ENCODE measurements around the gene RASGEF1B. TPM values are rescaled to one million over a fixed set of nuclear protein-coding genes. Genes with fewer than 3 reads are reported as not detected.

The RASGEF1B gene
- total and polyA plus RNA-seq, 2 donors (not counting 3 experiments of a cell fraction or from before 2014, with no cell fraction given) = not detected

DNA sequence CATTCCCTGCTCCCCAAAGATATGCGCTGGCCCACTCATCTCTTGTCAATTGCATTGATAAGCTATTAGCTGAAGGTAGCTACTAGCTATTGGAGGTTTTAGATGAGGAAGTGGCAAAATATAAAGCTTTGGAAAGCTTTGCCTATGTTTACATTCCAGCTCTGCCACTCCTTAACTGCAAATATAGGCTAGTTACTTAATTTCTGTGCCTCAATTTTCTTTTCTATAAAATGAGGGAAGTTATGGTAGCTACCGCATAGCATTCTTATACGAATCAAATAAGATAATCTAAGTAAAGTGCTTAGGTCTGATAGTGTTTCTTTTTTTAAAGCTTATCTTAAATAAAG lies 47.7 kb upstream of the RASGEF1B start:
- Histone ChIP-seq H3K9me1 (replicated peaks; ENCODE audit: control insufficient read depth, extremely low read depth, insufficient read depth, low read length) (no peaks in the 10 kb centered on the region), H3K4me1 (ENCODE audit: control insufficient read depth, extremely low read depth, insufficient read depth, low read length) (no peaks in the 10 kb centered on the region), H3K79me2 (ENCODE audit: control insufficient read depth, insufficient read depth, low read length) (no peaks in the 10 kb centered on the region), H2AFZ (ENCODE audit: low read depth, low read length) (no peak overlapping the region), H3K9ac (replicated peaks; ENCODE audit: extremely low read depth, insufficient read depth, low read length) (no peak overlapping the region), H4K20me1 (replicated peaks; ENCODE audit: control insufficient read depth, extremely low read depth, insufficient read depth, low read length) (no peaks in the 10 kb centered on the region), H3K4me3 (replicated peaks in 1 of 3; ENCODE audit: insufficient read depth in 1 of 3, low read depth in 1 of 3, low read length in 3 of 3) (no peak overlapping the region), H3K27me3 (ENCODE audit: control insufficient read depth in 2 of 2, insufficient read depth in 2 of 2, low read length in 2 of 2) (no peaks in the 10 kb centered on the region), H3K27ac (ENCODE audit: insufficient read depth, low read depth, low read length) (no peak overlapping the region), H3K9me3 (replicated peaks; ENCODE audit: control insufficient read depth, insufficient read depth, low read length) (no peaks in the 10 kb centered on the region), H3K36me3 (ENCODE audit: control insufficient read depth in 2 of 2, extremely low read depth in 1 of 2, insufficient read depth in 2 of 2, low read length in 2 of 2) (no peaks in the 10 kb centered on the region), H3K4me2 (ENCODE audit: insufficient read depth, low read length) (no peak overlapping the region)
- FAIRE-seq = no peak
- intact Hi-C loops (cut with micrococcal nuclease) = no loop called here
- BruUV-seq (replicated peaks) = no TSS peak
- no peak for DNase-seq (ENCODE audit: low read depth, low spot score)
- CTCF ChIA-PET = interaction anchor here (0.9 kb wide), 1 partner anchor 16 kb away, joined by 3 read pairs; no protein-coding TSS in a partner anchor
- TF ChIP-seq POLR2AphosphoS5 (IDR thresholded peaks at IDR 0.05; ENCODE audit: insufficient read depth, low read depth, low read length) = no peak
- no peak for TF ChIP-seq JUN (IDR thresholded peaks at IDR 0.05; ENCODE audit: borderline replicate concordance, insufficient read depth, insufficient read length, low read depth)
- TF ChIP-seq, protein P1, sequence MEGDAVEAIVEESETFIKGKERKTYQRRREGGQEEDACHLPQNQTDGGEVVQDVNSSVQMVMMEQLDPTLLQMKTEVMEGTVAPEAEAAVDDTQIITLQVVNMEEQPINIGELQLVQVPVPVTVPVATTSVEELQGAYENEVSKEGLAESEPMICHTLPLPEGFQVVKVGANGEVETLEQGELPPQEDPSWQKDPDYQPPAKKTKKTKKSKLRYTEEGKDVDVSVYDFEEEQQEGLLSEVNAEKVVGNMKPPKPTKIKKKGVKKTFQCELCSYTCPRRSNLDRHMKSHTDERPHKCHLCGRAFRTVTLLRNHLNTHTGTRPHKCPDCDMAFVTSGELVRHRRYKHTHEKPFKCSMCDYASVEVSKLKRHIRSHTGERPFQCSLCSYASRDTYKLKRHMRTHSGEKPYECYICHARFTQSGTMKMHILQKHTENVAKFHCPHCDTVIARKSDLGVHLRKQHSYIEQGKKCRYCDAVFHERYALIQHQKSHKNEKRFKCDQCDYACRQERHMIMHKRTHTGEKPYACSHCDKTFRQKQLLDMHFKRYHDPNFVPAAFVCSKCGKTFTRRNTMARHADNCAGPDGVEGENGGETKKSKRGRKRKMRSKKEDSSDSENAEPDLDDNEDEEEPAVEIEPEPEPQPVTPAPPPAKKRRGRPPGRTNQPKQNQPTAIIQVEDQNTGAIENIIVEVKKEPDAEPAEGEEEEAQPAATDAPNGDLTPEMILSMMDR (IDR thresholded peaks at IDR 0.05; ENCODE audit: extremely low read depth in 1 of 2, insufficient read depth in 1 of 2, low read depth in 1 of 2, low read length in 2 of 2) = no peak
- no peak for TF ChIP-seq GATA2 (IDR thresholded peaks at IDR 0.05; ENCODE audit: insufficient read depth, insufficient read length, low read depth, low read length)
- TF ChIP-seq, protein P2, sequence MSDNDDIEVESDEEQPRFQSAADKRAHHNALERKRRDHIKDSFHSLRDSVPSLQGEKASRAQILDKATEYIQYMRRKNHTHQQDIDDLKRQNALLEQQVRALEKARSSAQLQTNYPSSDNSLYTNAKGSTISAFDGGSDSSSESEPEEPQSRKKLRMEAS (IDR thresholded peaks at IDR 0.05; ENCODE audit: insufficient read depth, insufficient read length) = no peak
- no peak for TF ChIP-seq FOS (IDR thresholded peaks at IDR 0.05; ENCODE audit: borderline replicate concordance, insufficient read depth, low read length)
- dilution Hi-C loops (cut with MboI; ENCODE audit: extremely low pct_ligation_motif_present, low sequenced_read_pairs) = no loop called here
- POLR2A ChIA-PET = no interaction called here

All from endothelial cell of umbilical vein (primary cell).